HEK293 (cell line): Measurements from ENCODE around the gene FAM177B.
A peak's percentile ranks its signal among the peaks of the same experiment; 100 is the strongest.

ENCODE experiments used
- CTCF ChIA-PET: fragments of 350-600 bp; formaldehyde crosslinking; extraction: SDS; loops from one replicate; lab custom pipeline; 2021; ENCODE audit warnings: antibody characterized with exemption; lab: Yijun Ruan, JAX
- POLR2A ChIA-PET: fragments of 300-600 bp; formaldehyde crosslinking; extraction: SDS; loops from one replicate; lab custom pipeline; 2020; ENCODE audit warnings: antibody characterized with exemption, inconsistent platforms; lab: Yijun Ruan, JAX
- H3K27ac ChIP-seq: fragments of 200-500 bp; sonication (Bioruptor generic); 2 replicates; pipeline ENCODE4 v1.5.1; 2014; ENCODE audit warnings: low read depth, low read length, control low read depth, inconsistent platforms; ENCODE audit errors: extremely low read depth
- H3K36me3 ChIP-seq, 2 experiments: fragments of 200-500 bp in 1 of 2; sonication (Bioruptor generic) in 1 of 2; 1 replicate in 1 of 2; 2 replicates in 1 of 2; pipeline ENCODE4 v1.5.1; 2014 to 2017; ENCODE audit warnings: inconsistent platforms in 2 of 2, low read length in 2 of 2; ENCODE audit not compliant: control insufficient read depth in 2 of 2, insufficient read depth in 1 of 2
- H3K4me1 ChIP-seq: fragments of 200-500 bp; sonication (Bioruptor generic); 2 replicates; pipeline ENCODE4 v1.5.1; 2014; ENCODE audit warnings: mild to moderate bottlenecking, low read length, inconsistent platforms; ENCODE audit not compliant: control insufficient read depth, insufficient read depth
- H3K4me3 ChIP-seq: 2 replicates; pipeline ENCODE4 v1.5.1; 2011; ENCODE audit warnings: low read depth, mild to moderate bottlenecking, control low read depth, low read length, moderate library complexity
- H3K9me3 ChIP-seq: fragments of 200-500 bp; sonication (Bioruptor generic); 2 replicates; pipeline ENCODE4 v1.5.1; 2014; ENCODE audit warnings: low read depth, low read length, inconsistent platforms; ENCODE audit not compliant: control insufficient read depth, insufficient read depth
- BCL11A ChIP-seq: fragments of 450-650 bp; formaldehyde crosslinking; IDR thresholded peaks from 2 replicates; pipeline ENCODE4 v1.5.1; 2016; ENCODE audit warnings: low read depth, missing biosample characterization, missing genetic modification characterization
- GLIS1 ChIP-seq: fragments of 450-650 bp; formaldehyde crosslinking; IDR thresholded peaks from 2 replicates; pipeline ENCODE4 v1.5.1; 2016; ENCODE audit warnings: missing biosample characterization, missing genetic modification characterization
- KLF7 ChIP-seq: fragments of 450-650 bp; formaldehyde crosslinking; IDR thresholded peaks from 2 replicates; pipeline ENCODE4 v1.5.1; 2016; ENCODE audit warnings: missing biosample characterization, missing genetic modification characterization, borderline replicate concordance
- MEIS1 ChIP-seq: sonication (generic); formaldehyde crosslinking; IDR thresholded peaks from 2 replicates; pipeline ENCODE4 v1.8.1; 2022; ENCODE audit warnings: missing genetic modification reagents, mild to moderate bottlenecking, borderline replicate concordance
- MYNN ChIP-seq: fragments of 450-650 bp; formaldehyde crosslinking; IDR thresholded peaks from 2 replicates; pipeline ENCODE4 v1.5.1; 2016; ENCODE audit warnings: missing biosample characterization, missing genetic modification characterization, borderline replicate concordance
- OSR2 ChIP-seq: fragments of 450-650 bp; formaldehyde crosslinking; IDR thresholded peaks from 2 replicates; pipeline ENCODE4 v1.5.1; 2016; ENCODE audit warnings: missing biosample characterization, missing genetic modification characterization
- SCRT2 ChIP-seq: fragments of 450-650 bp; formaldehyde crosslinking; IDR thresholded peaks from 2 replicates; pipeline ENCODE4 v1.5.1; 2016; ENCODE audit warnings: missing biosample characterization, missing genetic modification characterization
- SP2 ChIP-seq: fragments of 450-650 bp; formaldehyde crosslinking; IDR thresholded peaks from 2 replicates; pipeline ENCODE4 v1.5.1; 2016; ENCODE audit warnings: missing biosample characterization, missing genetic modification characterization
- TCF7L2 ChIP-seq: IDR thresholded peaks from 2 replicates; pipeline ENCODE4 v1.6.1; 2011; ENCODE audit warnings: low read depth, mild to moderate bottlenecking, inconsistent platforms, low read length, moderate library complexity, borderline replicate concordance
- WT1 ChIP-seq: fragments of 450-650 bp; formaldehyde crosslinking; IDR thresholded peaks from 2 replicates; pipeline ENCODE4 v1.5.1; 2016; ENCODE audit warnings: missing biosample characterization, missing genetic modification characterization
- YY2 ChIP-seq: fragments of 450-650 bp; formaldehyde crosslinking; IDR thresholded peaks from 2 replicates; pipeline ENCODE4 v1.5.1; 2016; ENCODE audit warnings: missing biosample characterization, missing genetic modification characterization
- ZBTB21 ChIP-seq: fragments of 450-650 bp; formaldehyde crosslinking; IDR thresholded peaks from 2 replicates; pipeline ENCODE4 v1.5.1; 2017; ENCODE audit warnings: missing biosample characterization, missing genetic modification characterization
- ZEB2 ChIP-seq: fragments of 450-650 bp; formaldehyde crosslinking; IDR thresholded peaks from 2 replicates; pipeline ENCODE4 v1.5.1; 2016; ENCODE audit warnings: missing biosample characterization, missing genetic modification characterization
- ZFHX2 ChIP-seq: fragments of 450-650 bp; formaldehyde crosslinking; conservative IDR thresholded peaks from 2 replicates; pipeline ENCODE4 v1.5.1; 2016; ENCODE audit warnings: missing biosample characterization, missing genetic modification characterization
- ZFP3 ChIP-seq: fragments of 450-650 bp; formaldehyde crosslinking; IDR thresholded peaks from 2 replicates; pipeline ENCODE4 v1.5.1; 2016; ENCODE audit warnings: low read depth, missing biosample characterization, missing genetic modification characterization
- ZNF146 ChIP-seq: fragments of 450-650 bp; formaldehyde crosslinking; IDR thresholded peaks from 2 replicates; pipeline ENCODE4 v1.5.1; 2016; ENCODE audit warnings: missing biosample characterization, missing genetic modification characterization
- ZNF2 ChIP-seq: fragments of 450-650 bp; formaldehyde crosslinking; IDR thresholded peaks from 2 replicates; pipeline ENCODE4 v1.5.1; 2016; ENCODE audit warnings: missing biosample characterization, missing genetic modification characterization
- ZNF248 ChIP-seq: fragments of 450-650 bp; formaldehyde crosslinking; IDR thresholded peaks from 2 replicates; pipeline ENCODE4 v1.5.1; 2017; ENCODE audit warnings: missing biosample characterization, missing genetic modification characterization
- ZNF280D ChIP-seq: fragments of 450-650 bp; formaldehyde crosslinking; IDR thresholded peaks from 2 replicates; pipeline ENCODE4 v1.5.1; 2016; ENCODE audit warnings: missing biosample characterization, missing genetic modification characterization
- ZNF292 ChIP-seq: fragments of 450-650 bp; formaldehyde crosslinking; IDR thresholded peaks from 2 replicates; pipeline ENCODE4 v1.5.1; 2016; ENCODE audit warnings: low read depth, missing biosample characterization, missing genetic modification characterization, borderline replicate concordance
- ZNF311 ChIP-seq: fragments of 450-650 bp; formaldehyde crosslinking; IDR thresholded peaks from 2 replicates; pipeline ENCODE4 v1.5.1; 2017; ENCODE audit warnings: missing biosample characterization, missing genetic modification characterization, borderline replicate concordance
- ZNF354C ChIP-seq: fragments of 450-650 bp; formaldehyde crosslinking; IDR thresholded peaks from 2 replicates; pipeline ENCODE4 v1.5.1; 2016; ENCODE audit warnings: missing biosample characterization, missing genetic modification characterization, low read depth, borderline replicate concordance
- ZNF416 ChIP-seq: fragments of 450-650 bp; formaldehyde crosslinking; IDR thresholded peaks from 2 replicates; pipeline ENCODE4 v1.5.1; 2016; ENCODE audit warnings: missing biosample characterization, missing genetic modification characterization
- ZNF501 ChIP-seq: fragments of 450-650 bp; formaldehyde crosslinking; IDR thresholded peaks from 2 replicates; pipeline ENCODE4 v1.5.1; 2016; ENCODE audit warnings: missing biosample characterization, missing genetic modification characterization
- ZNF514 ChIP-seq: fragments of 450-650 bp; formaldehyde crosslinking; IDR thresholded peaks from 2 replicates; pipeline ENCODE4 v1.5.1; 2016; ENCODE audit warnings: missing biosample characterization, missing genetic modification characterization
- ZNF549 ChIP-seq: fragments of 450-650 bp; IDR thresholded peaks from 2 replicates; pipeline ENCODE4 v1.5.1; 2018; ENCODE audit warnings: missing biosample characterization, missing genetic modification characterization, mild to moderate bottlenecking, inconsistent platforms, moderate library complexity
- ZNF561 ChIP-seq: fragments of 450-650 bp; IDR thresholded peaks from 2 replicates; pipeline ENCODE4 v1.5.1; 2018; ENCODE audit warnings: missing biosample characterization, missing genetic modification characterization, borderline replicate concordance
- ZNF654 ChIP-seq: fragments of 450-650 bp; formaldehyde crosslinking; IDR thresholded peaks from 2 replicates; pipeline ENCODE4 v1.5.1; 2016; ENCODE audit warnings: low read depth, missing biosample characterization, missing genetic modification characterization
- ZNF658 ChIP-seq: fragments of 450-650 bp; formaldehyde crosslinking; IDR thresholded peaks from 2 replicates; pipeline ENCODE4; 2016; ENCODE audit warnings: missing biosample characterization, missing genetic modification characterization
- ZNF660 ChIP-seq: fragments of 450-650 bp; IDR thresholded peaks from 2 replicates; pipeline ENCODE4 v1.5.1; 2018; ENCODE audit warnings: missing biosample characterization, mild to moderate bottlenecking, missing genetic modification characterization
- ZNF664 ChIP-seq: fragments of 450-650 bp; formaldehyde crosslinking; IDR thresholded peaks from 2 replicates; pipeline ENCODE4 v1.5.1; 2016; ENCODE audit warnings: missing biosample characterization, missing genetic modification characterization
- ZNF670 ChIP-seq: fragments of 450-650 bp; formaldehyde crosslinking; IDR thresholded peaks from 2 replicates; pipeline ENCODE4 v1.5.1; 2016; ENCODE audit warnings: missing biosample characterization, missing genetic modification characterization, low read depth
- ZNF677 ChIP-seq: fragments of 450-650 bp; IDR thresholded peaks from 2 replicates; pipeline ENCODE4 v1.5.0; 2018; ENCODE audit warnings: missing biosample characterization, mild to moderate bottlenecking, missing genetic modification characterization, moderate library complexity
- ZNF704 ChIP-seq: fragments of 450-650 bp; formaldehyde crosslinking; IDR thresholded peaks from 2 replicates; pipeline ENCODE4 v1.5.1; 2016; ENCODE audit warnings: missing biosample characterization, missing genetic modification characterization
- ZNF747 ChIP-seq: fragments of 450-650 bp; formaldehyde crosslinking; IDR thresholded peaks from 2 replicates; pipeline ENCODE4 v1.5.1; 2016; ENCODE audit warnings: missing biosample characterization, missing genetic modification characterization
- ZSCAN30 ChIP-seq: fragments of 450-650 bp; IDR thresholded peaks from 2 replicates; pipeline ENCODE4 v1.5.1; 2018; ENCODE audit warnings: missing biosample characterization, mild to moderate bottlenecking, missing genetic modification characterization, moderate library complexity

FAM177B gene

GRCh38 chr1:222784371-222784770, 47.4 kb downstream of the FAM177B start:
- no peak overlapping the region for H3K27ac ChIP-seq
- no peaks in the 10 kb centered on the region for H3K9me3 ChIP-seq
- H3K4me3 ChIP-seq, result no peak overlapping the region
- peaks cover 20% of the 10 kb centered on the region for H3K4me1 ChIP-seq
- H3K36me3 ChIP-seq, result no peaks in the 10 kb centered on the region
- TF ChIP-seq ZNF658 (tag by site-specific recombination) (no peak), YY2 (no peak), SP2 (tag by site-specific recombination) (no peak), ZNF354C (tag by site-specific recombination) (no peak), ZSCAN30 (tag by site-specific recombination) (no peak), ZFP3 (no peak), ZNF660 (no peak), ZNF146 (no peak), ZNF501 (tag by site-specific recombination) (no peak), ZNF514 (no peak), ZNF292 (tag by site-specific recombination) (no peak), ZNF670 (no peak), WT1 (tag by site-specific recombination) (no peak), ZNF664 (tag by site-specific recombination) (no peak), BCL11A (tag by site-specific recombination) (no peak), TCF7L2 (no peak), ZNF561 (no peak), ZNF747 (tag by site-specific recombination) (no peak), ZNF549 (tag by site-specific recombination) (no peak)
- CTCF ChIA-PET, result interaction anchor here (1.0 to 1.2 kb wide), 2 partner anchors 45 to 340 kb away, joined by 3 to 4 read pairs; no protein-coding TSS in a partner anchor
- POLR2A ChIA-PET, result no interaction called here

GRCh38 chr1:222784916-222785315, 47.9 kb downstream of the FAM177B start:
- ChIA-PET POLR2A (no interaction called here), CTCF (interaction anchor here (1.0 kb wide), 1 partner anchor 46 kb away, joined by 3 read pairs; no protein-coding TSS in a partner anchor)
- no peak overlapping the region for H3K4me3 ChIP-seq
- H3K4me1 ChIP-seq, result peaks cover 20% of the 10 kb centered on the region
- H3K9me3 ChIP-seq, result no peaks in the 10 kb centered on the region
- no peak overlapping the region for H3K27ac ChIP-seq
- no peaks in the 10 kb centered on the region for H3K36me3 ChIP-seq
- TF ChIP-seq ZNF2 (tag by site-specific recombination), result no peak
- TF ChIP-seq ZNF292 (tag by site-specific recombination), result no peak
- TF ChIP-seq ZNF311 (tag by site-specific recombination), result no peak
- no peak for TF ChIP-seq ZNF677
- TF ChIP-seq KLF7 (tag by site-specific recombination), result no peak
- no peak for TF ChIP-seq MYNN (tag by site-specific recombination)
- no peak for TF ChIP-seq ZNF670
- no peak for TF ChIP-seq ZEB2
- TF ChIP-seq ZNF660, result no peak
- no peak for TF ChIP-seq ZBTB21
- TF ChIP-seq ZFHX2 (tag by site-specific recombination), result no peak
- TF ChIP-seq SCRT2, result peak; percentile 93
- TF ChIP-seq ZNF416, result no peak
- TF ChIP-seq MEIS1 (CRISPR knock-in tag), result no peak
- no peak for TF ChIP-seq ZNF704
- no peak for TF ChIP-seq GLIS1 (tag by site-specific recombination)
- TF ChIP-seq ZNF248 (tag by site-specific recombination), result no peak
- no peak for TF ChIP-seq ZNF654
- TF ChIP-seq OSR2 (tag by site-specific recombination), result peak; percentile 44; the same call in 1 of the 2 replicates
- no peak for TF ChIP-seq ZNF280D
